H1 (cell line): ENCODE measurements around the gene KCTD2. TPM values are rescaled to one million over a fixed set of nuclear protein-coding genes. Genes with fewer than 3 reads are reported as not detected.

Source experiments
- CTCF ChIA-PET: fragments of 300-600 bp; sonication (Branson Sonifier 250); formaldehyde crosslinking; loops from one replicate; lab custom pipeline; 2021; ENCODE audit not compliant: partially characterized antibody; lab: Charles Lee
- POLR2A ChIA-PET: fragments of 300-600 bp; sonication (Branson Sonifier 250); formaldehyde crosslinking; loops from one replicate; lab custom pipeline; 2021; ENCODE audit warnings: inconsistent platforms; ENCODE audit not compliant: partially characterized antibody; lab: Charles Lee
- DNase-seq, 2 experiments: peaks; one replicate each; pipeline versions ENCODE4 v3.0.0 to v3.0.0-alpha.2; 2010 to 2022; ENCODE audit warnings: low spot score in 2 of 2, low read depth in 1 of 2, mixed read lengths in 1 of 2
- FAIRE-seq: peaks from 2 replicates; lab custom pipeline; 2011; peaks lifted over from hg19 to GRCh38; lab: Jason Lieb, UNC
- H2AFZ ChIP-seq: 2 replicates; pipeline ENCODE4 v1.8.1; 2012; ENCODE audit warnings: low read length, inconsistent platforms
- H2AK5ac ChIP-seq: 2 replicates; pipeline ENCODE4 v1.6.1; 2013; ENCODE audit warnings: low read depth, low read length
- H2BK120ac ChIP-seq: replicated peaks from 2 replicates; pipeline ENCODE3; 2013; ENCODE audit warnings: low read depth, low read length, inconsistent platforms
- H2BK12ac ChIP-seq: 2 replicates; pipeline ENCODE4 v1.6.1; 2013; ENCODE audit warnings: low read depth, low read length
- H2BK15ac ChIP-seq: 2 replicates; pipeline ENCODE4 v1.6.1; 2013; ENCODE audit warnings: low read length
- H2BK20ac ChIP-seq: 2 replicates; pipeline ENCODE4 v1.6.1; 2013; ENCODE audit warnings: low read length
- H2BK5ac ChIP-seq: 2 replicates; pipeline ENCODE4 v1.6.1; 2013; ENCODE audit warnings: low read depth, low read length
- H3K14ac ChIP-seq: 2 replicates; pipeline ENCODE4 v1.6.1; 2013; ENCODE audit warnings: inconsistent platforms; ENCODE audit not compliant: insufficient read length
- H3K18ac ChIP-seq: 2 replicates; pipeline ENCODE4 v1.6.1; 2013; ENCODE audit warnings: low read length; ENCODE audit errors: extremely low read depth
- H3K23ac ChIP-seq: 2 replicates; pipeline ENCODE4 v1.6.1; 2013; ENCODE audit warnings: inconsistent platforms; ENCODE audit not compliant: insufficient read length
- H3K23me2 ChIP-seq: 2 replicates; pipeline ENCODE4 v1.6.1; 2013; ENCODE audit warnings: low read depth, low read length
- H3K27ac ChIP-seq: 2 replicates; pipeline ENCODE4 v1.6.1; 2011; ENCODE audit warnings: low read depth, low read length, inconsistent platforms
- H3K27me3 ChIP-seq, 4 experiments: replicated peaks in 1 of 4; 1 replicate in 1 of 4; 2 replicates in 3 of 4; pipeline versions ENCODE4 v1.6.1 to v1.8.1; 2011 to 2013; ENCODE audit warnings: low read length in 3 of 4, mild to moderate bottlenecking in 3 of 4, inconsistent platforms in 2 of 4, mixed read lengths in 2 of 4, moderate library complexity in 1 of 4; ENCODE audit not compliant: control insufficient read depth in 3 of 4, insufficient read depth in 3 of 4; ENCODE audit errors: extremely low read depth in 1 of 4
- H3K36me3 ChIP-seq, 4 experiments: 2 replicates each; pipeline versions ENCODE4 v1.6.1 to v1.8.1; 2011 to 2013; ENCODE audit warnings: mild to moderate bottlenecking in 4 of 4, low read length in 3 of 4, moderate library complexity in 2 of 4, control low read depth in 1 of 4, inconsistent platforms in 1 of 4; ENCODE audit not compliant: insufficient read depth in 4 of 4, control insufficient read depth in 2 of 4
- H3K4ac ChIP-seq: replicated peaks from 2 replicates; pipeline ENCODE3; 2013; ENCODE audit warnings: low read length, low read depth, mixed read lengths, inconsistent platforms; ENCODE audit not compliant: insufficient read length
- H3K4me1 ChIP-seq, 4 experiments: replicated peaks in 1 of 4; 1 replicate in 1 of 4; 2 replicates in 3 of 4; pipeline versions ENCODE4 v1.6.1 to v1.8.1; 2011 to 2013; ENCODE audit warnings: low read length in 3 of 4, inconsistent platforms in 2 of 4, mixed read lengths in 1 of 4; ENCODE audit not compliant: insufficient read depth in 4 of 4, control insufficient read depth in 3 of 4
- H3K4me2 ChIP-seq, 2 experiments: 2 replicates each; pipeline versions ENCODE4 v1.6.1 to v1.8.1; 2011 to 2013; ENCODE audit warnings: low read depth in 2 of 2, low read length in 2 of 2, control low read depth in 1 of 2, inconsistent platforms in 1 of 2, mild to moderate bottlenecking in 1 of 2; ENCODE audit not compliant: insufficient read depth in 1 of 2
- H3K4me3 ChIP-seq, 4 experiments: fragments of 200-600, 300-600 bp in 1 of 4; sonication (generic), shearing (Covaris generic), sonication (Bioruptor Twin) in 1 of 4; 2 replicates each; pipeline versions ENCODE4 v1.5.1 to v1.8.1; 2011 to 2016; ENCODE audit warnings: low read length in 4 of 4, low read depth in 3 of 4, control low read depth in 2 of 4, inconsistent platforms in 2 of 4, mild to moderate bottlenecking in 2 of 4, mixed read lengths in 1 of 4, moderate library complexity in 1 of 4; ENCODE audit not compliant: insufficient read depth in 2 of 4; ENCODE audit errors: extremely low read depth in 1 of 4
- H3K56ac ChIP-seq: replicated peaks from 2 replicates; pipeline ENCODE3; 2013; ENCODE audit warnings: low read depth, mild to moderate bottlenecking, mixed read lengths, low read length, inconsistent platforms; ENCODE audit not compliant: insufficient read length
- H3K79me1 ChIP-seq: 2 replicates; pipeline ENCODE4 v1.6.1; 2013; ENCODE audit warnings: low read depth, low read length, control low read depth
- H3K79me2 ChIP-seq, 2 experiments: 2 replicates each; pipeline versions ENCODE4 v1.6.1 to v1.8.1; 2012 to 2013; ENCODE audit warnings: low read length in 2 of 2, mild to moderate bottlenecking in 2 of 2, inconsistent platforms in 1 of 2; ENCODE audit not compliant: insufficient read depth in 2 of 2, control insufficient read depth in 1 of 2
- H3K9ac ChIP-seq, 4 experiments: replicated peaks in 1 of 4; 1 replicate in 1 of 4; 2 replicates in 3 of 4; pipeline versions ENCODE4 v1.6.1 to v1.8.1; 2011 to 2013; ENCODE audit warnings: low read depth in 3 of 4, low read length in 3 of 4, control low read depth in 2 of 4, mild to moderate bottlenecking in 2 of 4, moderate library complexity in 2 of 4, inconsistent platforms in 1 of 4; ENCODE audit errors: extremely low read depth in 1 of 4
- H3K9me3 ChIP-seq, 2 experiments: 2 replicates each; pipeline versions ENCODE4 v1.6.1 to v1.8.1; 2012 to 2013; ENCODE audit warnings: mild to moderate bottlenecking in 2 of 2, moderate library complexity in 2 of 2, control low read depth in 1 of 2, inconsistent platforms in 1 of 2, low read depth in 1 of 2, low read length in 1 of 2, mixed read lengths in 1 of 2; ENCODE audit not compliant: insufficient read depth in 2 of 2
- H4K20me1 ChIP-seq, 2 experiments: replicated peaks in 1 of 2; 2 replicates each; pipeline versions ENCODE3 to v1.8.1; 2011 to 2013; ENCODE audit warnings: inconsistent platforms in 2 of 2, low read length in 2 of 2, mild to moderate bottlenecking in 1 of 2; ENCODE audit not compliant: insufficient read depth in 2 of 2, control insufficient read depth in 1 of 2
- H4K5ac ChIP-seq: 2 replicates; pipeline ENCODE4 v1.6.1; 2013; ENCODE audit warnings: low read length, low read depth, mixed read lengths, inconsistent platforms; ENCODE audit not compliant: insufficient read length
- H4K8ac ChIP-seq: 2 replicates; pipeline ENCODE4 v1.8.0; 2013; ENCODE audit warnings: mild to moderate bottlenecking, moderate library complexity, low read length, inconsistent platforms; ENCODE audit not compliant: insufficient read depth; ENCODE audit errors: extremely low read depth
- H4K91ac ChIP-seq: replicated peaks from 2 replicates; pipeline ENCODE3; 2013; ENCODE audit warnings: low read length, mixed read lengths, inconsistent platforms; ENCODE audit not compliant: insufficient read length
- CEBPB ChIP-seq: IDR thresholded peaks from 2 replicates; pipeline ENCODE4 v1.6.1; 2012; ENCODE audit warnings: low read depth, low read length
- CHD1 ChIP-seq: IDR thresholded peaks from 2 replicates; pipeline ENCODE4 v1.6.1; 2012; ENCODE audit warnings: low read depth, low read length, improper control_type of control experiment
- SP4 ChIP-seq: IDR thresholded peaks from 2 replicates; pipeline ENCODE4 v1.6.1; 2012; ENCODE audit warnings: low read length, inconsistent platforms
- TEAD4 ChIP-seq: IDR thresholded peaks from 2 replicates; pipeline ENCODE4 v1.6.1; 2012; ENCODE audit warnings: low read depth, low read length, inconsistent platforms, mixed read lengths
- WGBS, 2 experiments: shearing (Covaris generic) in 1 of 2; methylation state at CpG; one replicate each; pipeline versions ENCODE4 v1.1.6 to v1.1.7; 2013 to 2015; ENCODE audit warnings: low lambda C conversion rate in 2 of 2, mixed read lengths in 2 of 2, inconsistent platforms in 1 of 2, low coverage in 1 of 2, missing lambda C conversion rate in 1 of 2; ENCODE audit not compliant: insufficient replicate concordance in 2 of 2, insufficient coverage in 1 of 2, insufficient read length in 1 of 2; ENCODE audit errors: extremely low coverage in 1 of 2, missing lambda C conversion rate in 1 of 2; 5-methylcytosine and 5-hydroxymethylcytosine counted together
- polyA plus RNA-seq, 7 experiments: library from polyadenylated mRNA; depleted of rRNA in 3 of 7; stranded (reverse) in 5 of 7; unstranded in 2 of 7; fragments of >200 nt in 5 of 7; fragments of 200-250 nt in 2 of 7; gene quantifications; 1 replicate in 5 of 7; 2 replicates in 1 of 7; 4 replicates in 1 of 7; pipeline versions ENCODE4 v1.2.1 to v1.2.3, GENCODE V29; 2011 to 2013; ENCODE audit warnings: missing spikeins in 2 of 7, mixed read lengths in 2 of 7
- total RNA-seq: library from RNA; stranded (reverse); fragmentation: NEBNext Ultra II Directional; extraction: Animal tissue kit (Norgen Biotek cat#: 25700); gene quantifications from 2 replicates; pipeline ENCODE4 v1.2.1, GENCODE V29; 2021
- TF ChIP-seq, protein P1 (sequence below): IDR thresholded peaks from 2 replicates; pipeline ENCODE4 v1.6.1; 2012; ENCODE audit warnings: inconsistent platforms

KCTD2 gene
- total and polyA plus RNA-seq, 2 of the 8 experiments (the other 6 are each of a cell fraction or from before 2014, with no cell fraction given): 33.7 to 36.8 TPM

DNA sequence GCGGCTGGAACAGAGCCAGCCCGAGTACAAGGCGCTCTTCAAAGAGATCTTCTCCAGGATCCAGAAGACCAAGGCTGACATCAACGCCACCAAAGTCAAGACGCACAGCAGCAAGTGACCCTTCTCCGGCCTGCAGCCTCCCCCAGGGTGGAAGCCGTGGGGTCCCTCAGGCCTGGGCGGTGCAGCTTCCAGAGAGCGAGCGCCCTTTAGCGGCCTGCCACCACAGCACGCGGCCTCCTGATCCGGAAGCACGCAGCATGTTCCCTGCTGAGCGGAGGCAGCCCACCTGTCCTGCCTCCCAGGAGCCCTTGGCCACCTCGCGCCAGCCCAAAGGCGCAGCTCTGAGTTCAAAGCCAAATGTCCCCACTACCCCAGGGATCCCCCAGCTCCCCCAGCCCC, 43.1 kb upstream of the KCTD2 start:
- no peak overlapping the region for H3K9ac ChIP-seq
- peaks cover 0 to 4% of the 10 kb centered on the region in 2 experiments for H4K20me1 ChIP-seq
- no peak overlapping the region for H2BK120ac ChIP-seq
- DNase-seq: no peak
- no peaks in the 10 kb centered on the region for H3K79me1 ChIP-seq
- ChIA-PET CTCF (interaction anchor here (0.5 to 20.3 kb wide), 13 partner anchors 8 to 103 kb away, joined by 3 to 345 read pairs (median 5); partner anchors contain the start of genes CDR2L and MRPL58), POLR2A (interaction anchor here (0.6 to 4.6 kb wide), 4 partner anchors 9 to 41 kb away, joined by 3 to 27 read pairs (median 13); partner anchors contain the start of genes CDR2L and MRPL58)
- WGBS, 2 experiments: 93% methylated on average over 11 of the region's 19 CpGs; no CpG with 5 or more reads in 1 of the 2 experiments
- H3K23me2 ChIP-seq: no peaks in the 10 kb centered on the region
- no peak overlapping the region for H3K4ac ChIP-seq
- no peak overlapping the region for H4K8ac ChIP-seq
- H3K4me3 ChIP-seq: no peak overlapping the region
- TF ChIP-seq CEBPB: no peak
- no peak for TF ChIP-seq SP4
- TF ChIP-seq, protein P1, sequence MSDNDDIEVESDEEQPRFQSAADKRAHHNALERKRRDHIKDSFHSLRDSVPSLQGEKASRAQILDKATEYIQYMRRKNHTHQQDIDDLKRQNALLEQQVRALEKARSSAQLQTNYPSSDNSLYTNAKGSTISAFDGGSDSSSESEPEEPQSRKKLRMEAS: no peak
- no peak for TF ChIP-seq CHD1
- TF ChIP-seq TEAD4: no peak
- no peak overlapping the region for H3K18ac ChIP-seq
- no peak overlapping the region for H2BK15ac ChIP-seq
- H2BK20ac ChIP-seq: no peak overlapping the region
- H3K14ac ChIP-seq: no peak overlapping the region
- no peak overlapping the region for H3K23ac ChIP-seq
- H2AFZ ChIP-seq: no peak overlapping the region
- no peak overlapping the region for H2AK5ac ChIP-seq
- no peak overlapping the region for H3K27ac ChIP-seq
- H3K27me3 ChIP-seq: no peaks in the 10 kb centered on the region
- H3K4me2 ChIP-seq: no peak overlapping the region
- H4K91ac ChIP-seq: no peak overlapping the region
- H2BK12ac ChIP-seq: no peak overlapping the region
- no peaks in the 10 kb centered on the region for H3K9me3 ChIP-seq
- no peak overlapping the region for H3K56ac ChIP-seq
- H3K4me1 ChIP-seq: no peaks in the 10 kb centered on the region
- peaks cover 6 to 32% (median 20%) of the 10 kb centered on the region in 4 experiments; a peak in 6 of 8 replicates for H3K36me3 ChIP-seq
- no peak overlapping the region for H4K5ac ChIP-seq
- H3K79me2 ChIP-seq: no peaks in the 10 kb centered on the region
- no peak for FAIRE-seq
- H2BK5ac ChIP-seq: no peak overlapping the region
